Measurements from ENCODE around the gene EMC8. TPM values are rescaled to one million over a fixed set of nuclear protein-coding genes. Genes with fewer than 3 reads are reported as not detected.

Gene EMC8
- total and polyA plus RNA-seq, 2 experiments from 2014 or later = 42.8 to 54.8 TPM

DNA sequence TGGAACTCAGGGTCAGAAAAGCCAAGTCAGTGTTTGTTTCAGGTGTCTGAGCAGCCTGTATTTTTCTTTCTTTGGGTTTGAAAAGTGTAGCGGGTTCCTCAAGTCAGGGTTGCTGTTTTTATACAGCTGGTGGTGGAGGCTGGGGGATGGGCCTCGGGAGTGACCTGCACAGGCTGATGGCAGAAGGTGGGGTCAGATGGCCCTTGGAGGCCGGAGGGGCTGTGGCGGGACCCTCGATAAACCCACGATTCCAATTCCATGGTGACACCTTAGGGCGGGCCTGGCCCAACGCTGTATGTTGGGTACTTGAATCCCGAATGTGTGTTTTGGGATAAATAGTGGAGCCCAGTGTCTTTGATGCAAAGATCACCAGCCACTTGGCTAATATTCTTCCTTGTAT lies 28.8 kb upstream of the EMC8 start:
- H3K9me3 ChIP-seq (ENCODE audit: low read depth) = no peaks in the 10 kb centered on the region
- no peaks in the 10 kb centered on the region for H3K27me3 ChIP-seq
- TF ChIP-seq, protein P1, sequence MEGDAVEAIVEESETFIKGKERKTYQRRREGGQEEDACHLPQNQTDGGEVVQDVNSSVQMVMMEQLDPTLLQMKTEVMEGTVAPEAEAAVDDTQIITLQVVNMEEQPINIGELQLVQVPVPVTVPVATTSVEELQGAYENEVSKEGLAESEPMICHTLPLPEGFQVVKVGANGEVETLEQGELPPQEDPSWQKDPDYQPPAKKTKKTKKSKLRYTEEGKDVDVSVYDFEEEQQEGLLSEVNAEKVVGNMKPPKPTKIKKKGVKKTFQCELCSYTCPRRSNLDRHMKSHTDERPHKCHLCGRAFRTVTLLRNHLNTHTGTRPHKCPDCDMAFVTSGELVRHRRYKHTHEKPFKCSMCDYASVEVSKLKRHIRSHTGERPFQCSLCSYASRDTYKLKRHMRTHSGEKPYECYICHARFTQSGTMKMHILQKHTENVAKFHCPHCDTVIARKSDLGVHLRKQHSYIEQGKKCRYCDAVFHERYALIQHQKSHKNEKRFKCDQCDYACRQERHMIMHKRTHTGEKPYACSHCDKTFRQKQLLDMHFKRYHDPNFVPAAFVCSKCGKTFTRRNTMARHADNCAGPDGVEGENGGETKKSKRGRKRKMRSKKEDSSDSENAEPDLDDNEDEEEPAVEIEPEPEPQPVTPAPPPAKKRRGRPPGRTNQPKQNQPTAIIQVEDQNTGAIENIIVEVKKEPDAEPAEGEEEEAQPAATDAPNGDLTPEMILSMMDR (IDR thresholded peaks at IDR 0.05; ENCODE audit: low read depth, low read length) = no peak
- no peaks in the 10 kb centered on the region for H3K4me1 ChIP-seq (ENCODE audit: low read depth)
- no peaks in the 10 kb centered on the region for H3K36me3 ChIP-seq
- no peak overlapping the region for H3K4me3 ChIP-seq
- no peak for DNase-seq (ENCODE audit: low read depth in 1 of 2, low spot score in 1 of 2)
- H3K27ac ChIP-seq = no peak overlapping the region

GRCh38 chr16:85826686-85827247 lies 27.4 kb upstream of the EMC8 start:
- Histone ChIP-seq H3K27me3 (no peaks in the 10 kb centered on the region), H3K4me1 (ENCODE audit: low read depth) (no peaks in the 10 kb centered on the region), H3K36me3 (no peaks in the 10 kb centered on the region), H3K4me3 (no peak overlapping the region), H3K9me3 (ENCODE audit: low read depth) (no peaks in the 10 kb centered on the region), H3K27ac (no peak overlapping the region)
- TF ChIP-seq, protein P1 (IDR thresholded peaks at IDR 0.05; ENCODE audit: low read depth, low read length) = no peak
- no peak for DNase-seq (ENCODE audit: low read depth in 1 of 2, low spot score in 1 of 2)

DNA sequence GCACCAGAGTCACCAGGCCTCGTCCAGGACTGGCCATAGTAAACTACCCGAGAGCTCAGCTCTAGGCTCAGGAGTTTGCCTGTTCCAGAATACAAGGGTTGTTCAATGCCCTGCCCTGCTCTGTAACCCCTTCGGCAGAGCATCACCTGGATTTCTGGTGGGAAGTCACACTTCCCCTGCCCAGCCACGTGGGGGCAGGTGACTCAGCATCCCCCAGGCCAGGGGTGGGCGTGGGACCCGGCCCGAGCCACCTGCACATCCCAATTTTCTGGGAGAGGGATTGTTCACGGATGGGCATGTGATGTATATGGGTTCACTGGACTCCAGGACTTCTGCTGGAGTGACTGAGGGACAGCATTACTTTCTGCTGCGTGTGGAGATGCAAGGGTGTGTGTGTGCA lies 26.0 kb upstream of the EMC8 start:
- H3K27me3 ChIP-seq = peaks cover 10% of the 10 kb centered on the region
- H3K9me3 ChIP-seq (ENCODE audit: low read depth) = no peaks in the 10 kb centered on the region
- H3K4me3 ChIP-seq = no peak overlapping the region
- no peaks in the 10 kb centered on the region for H3K4me1 ChIP-seq (ENCODE audit: low read depth)
- TF ChIP-seq, protein P1 (IDR thresholded peaks at IDR 0.05; ENCODE audit: low read depth, low read length) = no peak
- DNase-seq (ENCODE audit: low read depth in 1 of 2, low spot score in 1 of 2) = no peak
- no peak overlapping the region for H3K27ac ChIP-seq
- no peaks in the 10 kb centered on the region for H3K36me3 ChIP-seq

DNA sequence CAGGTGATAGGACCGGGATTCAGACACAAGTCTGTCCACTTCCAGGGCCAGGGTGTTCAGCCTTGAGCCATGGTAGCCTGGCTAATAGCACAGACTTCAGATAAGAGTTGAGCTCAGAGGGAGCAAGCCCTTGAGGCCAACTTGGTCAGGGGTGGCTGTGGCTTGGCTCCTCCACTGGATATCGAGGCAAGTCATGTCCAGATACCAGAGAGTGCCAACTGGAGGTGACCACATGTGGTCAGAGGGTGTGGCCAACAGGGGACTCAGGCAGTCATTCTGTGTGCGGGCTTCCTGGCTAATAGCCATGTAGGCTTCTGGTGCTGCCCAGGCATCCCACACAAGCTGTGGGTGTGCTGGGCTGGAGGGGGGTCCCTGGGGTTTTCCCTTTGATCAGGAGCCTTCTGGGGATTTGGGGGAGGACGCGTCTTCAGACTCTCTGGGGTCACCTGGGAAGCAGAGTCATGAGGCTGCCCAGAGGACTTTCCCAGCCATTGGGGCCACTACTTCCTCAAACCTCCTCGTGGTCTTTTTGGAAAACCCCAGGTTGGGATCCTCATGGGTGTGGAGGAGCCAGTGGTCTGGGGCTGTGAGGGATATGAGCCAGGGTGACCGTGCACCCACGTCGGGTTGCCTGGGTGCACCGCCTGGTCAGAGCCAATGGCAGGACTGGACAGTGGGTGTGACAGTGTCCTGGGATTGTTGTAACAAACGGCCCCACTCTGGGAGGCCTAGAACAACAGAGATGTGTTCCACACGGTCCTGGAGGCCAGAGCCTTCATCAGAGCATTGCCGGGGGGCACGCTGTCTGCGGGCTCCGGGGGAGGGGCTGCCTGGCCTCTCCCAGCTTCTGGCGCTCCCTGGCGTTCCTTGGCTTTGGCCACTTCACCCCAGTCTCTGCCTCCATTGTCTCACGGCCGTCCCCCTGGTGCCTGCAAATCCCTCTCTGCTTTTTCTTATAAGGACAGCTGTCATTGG lies 25.1 kb upstream of the EMC8 start:
- Histone ChIP-seq H3K27ac (no peak overlapping the region), H3K4me1 (ENCODE audit: low read depth) (no peaks in the 10 kb centered on the region), H3K27me3 (peaks cover 18% of the 10 kb centered on the region), H3K36me3 (no peaks in the 10 kb centered on the region), H3K9me3 (ENCODE audit: low read depth) (no peaks in the 10 kb centered on the region), H3K4me3 (no peak overlapping the region)
- TF ChIP-seq, protein P1 (IDR thresholded peaks at IDR 0.05; ENCODE audit: low read depth, low read length) = no peak
- DNase-seq (ENCODE audit: low read depth in 1 of 2, low spot score in 1 of 2) = no peak

DNA sequence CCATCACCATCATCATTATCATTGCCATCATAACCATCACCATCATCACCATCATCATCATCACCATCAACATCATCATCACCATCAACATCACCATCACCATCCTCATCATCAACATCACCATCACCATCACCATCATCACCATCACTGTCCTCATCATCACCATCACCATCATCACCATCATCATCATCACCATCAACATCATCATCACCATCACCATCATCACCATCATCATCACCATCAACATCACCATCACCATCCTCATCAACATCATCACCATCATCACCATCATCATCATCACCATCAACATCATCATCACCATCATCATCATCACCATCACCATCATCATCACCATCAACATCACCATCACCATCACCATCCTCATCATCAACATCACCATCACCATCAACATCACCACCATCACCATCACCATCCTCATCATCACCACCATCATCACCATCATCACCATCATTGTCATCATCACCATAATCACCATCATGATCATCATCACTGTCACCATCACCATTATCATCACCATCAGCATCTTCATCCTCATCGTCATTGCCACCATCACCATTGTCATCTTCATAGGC lies 24.1 kb upstream of the EMC8 start:
- Histone ChIP-seq H3K4me3 (no peak overlapping the region), H3K27me3 (peaks cover 21% of the 10 kb centered on the region), H3K36me3 (no peaks in the 10 kb centered on the region), H3K9me3 (ENCODE audit: low read depth) (no peaks in the 10 kb centered on the region), H3K4me1 (ENCODE audit: low read depth) (no peaks in the 10 kb centered on the region), H3K27ac (no peak overlapping the region)
- DNase-seq (ENCODE audit: low read depth in 1 of 2, low spot score in 1 of 2) = no peak
- TF ChIP-seq, protein P1 (IDR thresholded peaks at IDR 0.05; ENCODE audit: low read depth, low read length) = no peak
